ENCODE measurements around the gene STX16. TPM values are rescaled to one million over a fixed set of nuclear protein-coding genes. Genes with fewer than 3 reads are reported as not detected.

STX16 gene
- total RNA-seq, 1 experiment from 2014 or later, result 41.9 TPM

- BruUV-seq (replicated peaks), result no TSS peak
- Histone ChIP-seq H3K36me3 (ENCODE audit: control insufficient read depth, insufficient read depth, low read length) (no peaks in the 10 kb centered on the region), H3K4me1 (ENCODE audit: control insufficient read depth, insufficient read depth, low read length) (no peaks in the 10 kb centered on the region), H3K4me3 (ENCODE audit: low read depth in 2 of 2, low read length in 2 of 2) (no peak overlapping the region), H3K27me3 (ENCODE audit: control insufficient read depth, insufficient read depth, low read length) (no peaks in the 10 kb centered on the region), H3K9me3 (ENCODE audit: control insufficient read depth, insufficient read depth, low read depth, low read length) (no peaks in the 10 kb centered on the region), H3K27ac (ENCODE audit: low read length) (no peak overlapping the region)
- intact Hi-C loops (cut with micrococcal nuclease; ENCODE audit: unreplicated experiment) (no loop called here), in situ Hi-C loops (cut with HindIII; ENCODE audit: low pct_unique_long_range_greater_than_20kb, low sequenced_read_pairs) (no loop called here)
- ChIA-PET CTCF (no interaction called here), POLR2A (no interaction called here)
- TF ChIP-seq POLR2AphosphoS5 (IDR thresholded peaks at IDR 0.05; ENCODE audit: low read depth, low read length), result no peak
- no peak for TF ChIP-seq CTCF (IDR thresholded peaks at IDR 0.05)
- no peak for TF ChIP-seq REST (IDR thresholded peaks at IDR 0.05; ENCODE audit: insufficient read depth in 1 of 2, low read depth in 2 of 2, low read length in 1 of 2)
- TF ChIP-seq SIN3A (IDR thresholded peaks at IDR 0.05; ENCODE audit: borderline replicate concordance, insufficient read depth, low read depth, low read length), result no peak
- TF ChIP-seq TCF7L2 (IDR thresholded peaks at IDR 0.05; ENCODE audit: low read depth, low read length), result no peak
- no peak for DNase-seq (ENCODE audit: low read depth, low spot score)
- peak; percentile 14 for ATAC-seq
Observed at GRCh38 chr20:58716476-58717277, 65.6 kb downstream of the STX16 start.

- Histone ChIP-seq H3K4me1 (ENCODE audit: control insufficient read depth, insufficient read depth, low read length) (no peaks in the 10 kb centered on the region), H3K4me3 (ENCODE audit: low read depth in 2 of 2, low read length in 2 of 2) (no peak overlapping the region), H3K9me3 (ENCODE audit: control insufficient read depth, insufficient read depth, low read depth, low read length) (no peaks in the 10 kb centered on the region), H3K27ac (ENCODE audit: low read length) (no peak overlapping the region), H3K27me3 (ENCODE audit: control insufficient read depth, insufficient read depth, low read length) (no peaks in the 10 kb centered on the region), H3K36me3 (ENCODE audit: control insufficient read depth, insufficient read depth, low read length) (no peaks in the 10 kb centered on the region)
- no TSS peak for BruUV-seq (replicated peaks)
- DNase-seq (ENCODE audit: low read depth, low spot score) (no peak), ATAC-seq (no peak)
- in situ Hi-C loops (cut with HindIII; ENCODE audit: low pct_unique_long_range_greater_than_20kb, low sequenced_read_pairs), result no loop called here
- TF ChIP-seq REST (IDR thresholded peaks at IDR 0.05; ENCODE audit: insufficient read depth in 1 of 2, low read depth in 2 of 2, low read length in 1 of 2), result no peak
- no peak for TF ChIP-seq CTCF (IDR thresholded peaks at IDR 0.05)
- no peak for TF ChIP-seq TCF7L2 (IDR thresholded peaks at IDR 0.05; ENCODE audit: low read depth, low read length)
- no peak for TF ChIP-seq POLR2AphosphoS5 (IDR thresholded peaks at IDR 0.05; ENCODE audit: low read depth, low read length)
- TF ChIP-seq SIN3A (IDR thresholded peaks at IDR 0.05; ENCODE audit: borderline replicate concordance, insufficient read depth, low read depth, low read length), result no peak
- POLR2A ChIA-PET, result no interaction called here
- CTCF ChIA-PET, result no interaction called here
- intact Hi-C loops (cut with micrococcal nuclease; ENCODE audit: unreplicated experiment), result no loop called here
Observed at GRCh38 chr20:58717278-58718091, 66.4 kb downstream of the STX16 start.
